ENCODE measurements around the gene MELK.

Gene MELK

GRCh38 chr9:36676091-36676490 is 103.4 kb downstream of the MELK start:
- Histone ChIP-seq H4K20me1 (ENCODE audit: control insufficient read depth, insufficient read depth, low read depth, low read length) (no peaks in the 10 kb centered on the region), H3K4me3 (ENCODE audit: low read length) (no peak overlapping the region), H3K9me3 (ENCODE audit: control insufficient read depth, insufficient read depth, low read length) (no peaks in the 10 kb centered on the region), H3K27ac (ENCODE audit: low read depth, low read length) (no peak overlapping the region), H3K4me1 (ENCODE audit: control insufficient read depth, low read length) (peaks cover 10% of the 10 kb centered on the region), H3K4me2 (ENCODE audit: low read length) (no peak overlapping the region), H3K79me2 (ENCODE audit: control insufficient read depth, low read length) (no peaks in the 10 kb centered on the region), H3K27me3 (ENCODE audit: control insufficient read depth, low read length) (no peaks in the 10 kb centered on the region), H3F3A (ENCODE audit: control insufficient read depth, insufficient read depth) (no peaks in the 10 kb centered on the region), H3K36me3 (ENCODE audit: control insufficient read depth, low read length) (peaks cover 68% of the 10 kb centered on the region), H3K9me2 (replicated peaks; ENCODE audit: control insufficient read depth, low read length) (no peaks in the 10 kb centered on the region)
- TF ChIP-seq CTCF (IDR thresholded peaks at IDR 0.05; ENCODE audit: low read depth, low read length, poor library complexity, severe bottlenecking) (no peak), EZH2phosphoT487 (IDR thresholded peaks at IDR 0.05; ENCODE audit: borderline replicate concordance, low read length) (no peak)

GRCh38 chr9:36676778-36677485 is 104.2 kb downstream of the MELK start:
- TF ChIP-seq EZH2phosphoT487 (IDR thresholded peaks at IDR 0.05; ENCODE audit: borderline replicate concordance, low read length) (no peak), CTCF (IDR thresholded peaks at IDR 0.05; ENCODE audit: low read depth, low read length, poor library complexity, severe bottlenecking) (no peak)
- H3K36me3 ChIP-seq (ENCODE audit: control insufficient read depth, low read length) = peaks cover 59% of the 10 kb centered on the region
- H3K4me1 ChIP-seq (ENCODE audit: control insufficient read depth, low read length) = peaks cover 10% of the 10 kb centered on the region
- 0 out of 2 replicates have a peak, but pooled peaks cover 3% of the 10 kb centered on the region for H3K9me3 ChIP-seq (ENCODE audit: control insufficient read depth, insufficient read depth, low read length)
- no peaks in the 10 kb centered on the region for H3K79me2 ChIP-seq (ENCODE audit: control insufficient read depth, low read length)
- no peaks in the 10 kb centered on the region for H3K27me3 ChIP-seq (ENCODE audit: control insufficient read depth, low read length)
- no peak overlapping the region for H3K4me2 ChIP-seq (ENCODE audit: low read length)
- no peaks in the 10 kb centered on the region for H4K20me1 ChIP-seq (ENCODE audit: control insufficient read depth, insufficient read depth, low read depth, low read length)
- no peaks in the 10 kb centered on the region for H3F3A ChIP-seq (ENCODE audit: control insufficient read depth, insufficient read depth)
- H3K4me3 ChIP-seq (ENCODE audit: low read length) = no peak overlapping the region
- H3K27ac ChIP-seq (ENCODE audit: low read depth, low read length) = no peak overlapping the region
- H3K9me2 ChIP-seq (replicated peaks; ENCODE audit: control insufficient read depth, low read length) = no peaks in the 10 kb centered on the region

GRCh38 chr9:36677611-36678010 is 104.9 kb downstream of the MELK start:
- Histone ChIP-seq H3K9me3 (ENCODE audit: control insufficient read depth, insufficient read depth, low read length) (0 out of 2 replicates have a peak, but pooled peaks cover 3% of the 10 kb centered on the region), H3K4me2 (ENCODE audit: low read length) (no peak overlapping the region), H3K36me3 (ENCODE audit: control insufficient read depth, low read length) (peaks cover 53% of the 10 kb centered on the region), H3K27me3 (ENCODE audit: control insufficient read depth, low read length) (no peaks in the 10 kb centered on the region), H3K4me1 (ENCODE audit: control insufficient read depth, low read length) (peaks cover 10% of the 10 kb centered on the region), H3F3A (ENCODE audit: control insufficient read depth, insufficient read depth) (no peaks in the 10 kb centered on the region), H4K20me1 (ENCODE audit: control insufficient read depth, insufficient read depth, low read depth, low read length) (no peaks in the 10 kb centered on the region), H3K4me3 (ENCODE audit: low read length) (no peak overlapping the region), H3K79me2 (ENCODE audit: control insufficient read depth, low read length) (no peaks in the 10 kb centered on the region), H3K27ac (ENCODE audit: low read depth, low read length) (no peak overlapping the region), H3K9me2 (replicated peaks; ENCODE audit: control insufficient read depth, low read length) (no peaks in the 10 kb centered on the region)
- TF ChIP-seq EZH2phosphoT487 (IDR thresholded peaks at IDR 0.05; ENCODE audit: borderline replicate concordance, low read length) (no peak), CTCF (IDR thresholded peaks at IDR 0.05; ENCODE audit: low read depth, low read length, poor library complexity, severe bottlenecking) (no peak)

Measured in DOHH2 (cell line).